HG03571 (cell line): Measurements from ENCODE around the gene TNNI3K.
A peak's percentile ranks its signal among the peaks of the same experiment; 100 is the strongest.

Experiments used
- ATAC-seq: cut with Tn5 transposase; IDR thresholded peaks from one replicate; pipeline ENCODE4 v1.9.1; 2021; ENCODE audit not compliant: unreplicated experiment

TNNI3K gene

DNA sequence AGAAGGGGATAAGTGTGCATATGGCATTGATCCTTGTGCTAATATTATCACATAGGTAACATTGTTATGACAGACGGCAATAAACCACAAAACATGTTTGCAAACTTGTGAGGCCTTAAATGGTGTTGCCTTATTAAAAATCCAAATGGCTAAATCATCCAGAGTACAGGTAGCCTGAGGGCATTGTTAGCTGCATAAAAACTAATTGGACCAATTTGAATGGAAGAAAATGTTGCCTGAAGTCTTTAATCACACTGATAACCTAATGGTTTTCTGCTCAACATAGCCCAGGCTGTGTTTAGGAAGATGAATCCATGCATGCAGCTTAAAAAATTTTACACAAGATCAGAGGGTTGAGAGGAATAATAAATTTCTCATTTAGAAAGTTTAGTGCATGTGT, 296.6 kb downstream of the TNNI3K start:
- ATAC-seq = no peak

DNA sequence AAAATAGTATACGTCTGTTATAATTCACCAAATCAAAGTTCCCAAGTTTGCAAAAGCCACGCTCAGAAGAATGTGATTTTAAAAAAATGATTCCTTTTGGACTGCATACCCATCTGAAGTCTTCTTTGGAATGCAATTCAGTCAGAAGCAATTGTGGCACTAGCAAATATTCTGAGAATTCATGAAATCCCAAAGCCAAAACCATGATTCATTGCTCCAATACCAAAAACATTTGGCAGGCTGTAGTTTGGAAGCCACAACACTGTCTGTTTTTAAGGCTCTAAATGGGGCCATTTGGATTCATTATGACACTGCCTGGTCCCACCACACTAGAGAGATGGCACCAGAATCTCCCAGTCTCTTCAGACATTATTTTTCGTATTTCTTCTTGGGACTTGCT, 299.1 kb downstream of the TNNI3K start:
- ATAC-seq = no peak

DNA sequence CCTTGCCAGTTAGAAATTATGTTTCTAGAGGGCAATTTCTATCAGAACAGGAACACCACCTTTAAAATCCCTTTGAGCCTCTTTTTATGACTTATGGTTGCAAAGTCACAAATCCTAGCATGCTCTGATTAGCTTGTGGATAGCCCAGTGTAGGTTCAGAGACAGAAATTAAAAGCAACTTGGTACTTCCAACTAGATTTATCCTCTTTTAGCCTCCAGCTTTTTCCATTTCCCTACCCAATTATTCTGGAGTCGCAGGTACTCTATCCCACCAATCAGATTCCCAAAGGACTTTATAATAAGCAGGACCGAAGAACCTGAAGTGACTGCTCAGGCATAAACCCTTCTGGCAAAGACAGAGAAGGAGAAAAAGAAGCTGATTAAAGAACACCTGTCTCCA, 310.6 kb downstream of the TNNI3K start:
- ATAC-seq = no peak

DNA sequence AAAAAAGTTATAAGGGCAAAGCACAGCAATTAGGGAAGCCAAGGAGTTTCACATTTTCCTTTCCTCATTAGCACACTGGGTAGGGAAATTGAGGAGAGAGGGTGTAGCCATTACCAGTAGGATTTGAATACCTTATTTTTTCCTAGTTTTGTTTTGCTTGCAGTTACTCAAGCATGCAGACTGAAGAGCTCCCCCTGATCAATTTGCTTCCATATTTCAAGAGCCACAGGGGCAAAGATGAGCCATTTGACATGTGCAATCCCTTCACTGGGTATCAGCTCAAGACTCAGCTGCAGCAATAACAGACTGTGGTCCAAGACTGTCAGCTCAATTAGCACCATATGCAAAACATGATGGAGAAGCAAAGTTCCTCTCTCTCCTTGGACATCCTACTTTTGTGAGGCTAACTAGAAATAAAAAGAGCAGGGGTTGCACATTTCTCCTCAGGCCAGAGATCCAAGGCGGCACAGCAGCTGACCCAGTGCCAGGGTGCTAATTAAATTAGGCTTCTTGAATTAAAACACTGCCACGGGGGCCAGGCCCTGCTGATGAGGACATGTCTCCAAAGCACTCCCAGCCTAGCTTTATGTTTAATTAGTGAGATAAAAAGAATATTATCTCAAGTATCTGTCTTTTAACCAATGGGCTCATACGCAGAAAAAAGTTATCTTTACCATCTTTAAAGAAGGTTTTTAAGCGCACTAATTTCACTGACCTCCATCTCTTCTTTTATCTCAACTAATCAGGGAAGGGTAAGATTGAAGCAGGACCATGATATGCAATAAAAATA, 314.0 kb downstream of the TNNI3K start:
- no peak for ATAC-seq

DNA sequence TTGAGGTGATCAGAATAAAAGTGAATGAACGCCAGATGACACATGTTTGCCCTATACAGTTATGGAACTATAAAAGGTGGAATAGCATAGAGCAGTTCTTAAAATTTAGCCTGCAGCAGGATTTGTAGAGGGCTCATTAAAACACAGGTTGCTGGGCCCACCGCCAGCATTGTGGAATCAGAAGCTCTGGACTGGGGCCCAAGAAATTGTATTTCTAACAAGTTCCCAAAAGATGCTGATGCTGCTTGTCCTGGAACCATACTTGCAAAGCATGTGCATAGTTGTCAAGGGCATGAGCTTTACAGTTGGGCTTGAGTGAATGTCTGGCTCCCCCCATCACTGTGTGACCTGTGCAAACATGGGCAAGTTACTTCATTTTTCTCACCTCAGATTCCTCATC, 314.7 kb downstream of the TNNI3K start:
- no peak for ATAC-seq

DNA sequence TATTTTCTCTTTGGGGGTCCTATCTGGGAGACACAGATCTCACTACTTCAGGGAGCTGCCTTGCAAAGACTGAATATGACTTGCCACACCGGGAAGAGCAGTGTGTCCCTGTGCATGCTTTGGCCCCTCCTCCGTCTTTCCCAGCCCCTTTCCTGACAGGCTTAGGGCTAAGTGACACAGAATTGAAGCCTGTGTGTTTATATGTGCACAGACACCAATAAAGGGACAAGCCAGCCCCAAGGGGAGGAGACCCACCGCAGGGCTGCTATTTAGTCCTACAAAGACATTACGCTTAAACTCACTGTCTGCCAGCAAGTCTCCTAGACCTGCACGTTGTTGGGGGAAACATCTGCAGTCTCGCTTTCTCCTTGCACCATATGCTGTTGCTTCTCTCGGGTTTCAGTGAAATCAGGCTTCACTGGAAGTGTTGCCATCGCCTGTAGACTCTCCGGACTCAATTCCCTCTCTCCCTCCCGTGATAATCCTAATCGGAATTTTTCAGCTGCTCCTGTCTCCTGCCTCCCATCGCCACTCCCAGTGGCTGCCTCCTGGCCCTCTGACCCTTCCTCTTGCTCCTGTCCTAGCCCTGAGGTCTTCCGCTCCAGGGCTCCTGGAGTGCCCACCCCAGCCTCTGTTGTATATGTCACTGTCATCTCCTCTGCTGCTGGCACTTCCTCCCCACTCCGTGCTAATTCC, 335.8 kb downstream of the TNNI3K start:
- ATAC-seq = no peak

DNA sequence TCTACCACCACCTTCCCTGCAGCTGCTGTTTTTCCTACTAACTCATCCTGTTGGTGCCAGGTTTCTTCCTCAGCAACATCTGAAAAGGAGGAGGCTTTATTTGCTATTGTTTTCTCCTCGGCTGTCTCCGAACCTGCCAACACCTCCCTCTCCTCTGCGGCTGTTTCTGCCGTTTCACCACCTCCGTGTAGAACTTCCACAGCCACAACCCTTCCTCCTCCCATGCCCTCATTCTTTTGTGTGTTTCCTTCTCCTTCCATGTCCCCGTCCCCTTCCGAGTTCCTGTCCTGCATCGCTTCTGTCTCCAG, 336.3 kb downstream of the TNNI3K start:
- no peak for ATAC-seq

DNA sequence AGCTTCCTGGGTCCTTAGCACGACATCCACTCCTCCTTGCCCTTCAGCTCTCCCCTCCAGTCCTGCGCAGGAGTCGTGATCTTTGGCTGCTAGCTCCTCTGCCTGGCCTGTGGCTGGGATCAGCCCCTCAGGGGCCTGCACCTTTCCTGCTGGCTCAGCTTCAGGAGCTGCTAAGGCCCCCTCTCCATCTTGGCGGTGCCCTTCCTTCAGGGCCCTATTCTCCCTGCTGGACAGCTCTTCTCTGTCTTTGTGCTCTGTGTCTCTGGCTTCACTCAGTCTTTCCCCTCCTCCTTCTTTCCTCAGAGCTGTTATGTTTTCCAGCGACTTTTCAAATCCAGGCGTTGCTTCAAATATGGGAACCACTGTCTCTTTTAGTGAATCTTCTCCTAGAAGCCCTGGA, 336.7 kb downstream of the TNNI3K start:
- ATAC-seq = no peak

DNA sequence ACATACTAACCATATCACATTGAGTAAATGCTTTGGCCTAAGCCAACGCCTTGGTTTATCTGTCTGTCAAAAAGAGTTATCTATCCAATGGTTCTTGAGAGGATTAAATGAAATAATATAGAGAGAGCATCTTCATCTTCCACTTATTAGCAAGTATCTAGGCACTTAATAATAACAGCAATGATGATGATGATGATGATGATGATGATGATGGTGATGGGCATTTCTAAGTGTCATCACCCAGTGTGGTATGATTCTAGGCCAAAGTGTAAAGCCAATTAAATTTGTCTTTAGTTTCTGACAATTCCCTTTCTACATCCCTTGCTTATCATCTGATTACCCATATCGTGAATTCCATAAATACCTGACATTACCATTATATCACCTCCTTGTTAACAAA, 342.9 kb downstream of the TNNI3K start:
- ATAC-seq = no peak

DNA sequence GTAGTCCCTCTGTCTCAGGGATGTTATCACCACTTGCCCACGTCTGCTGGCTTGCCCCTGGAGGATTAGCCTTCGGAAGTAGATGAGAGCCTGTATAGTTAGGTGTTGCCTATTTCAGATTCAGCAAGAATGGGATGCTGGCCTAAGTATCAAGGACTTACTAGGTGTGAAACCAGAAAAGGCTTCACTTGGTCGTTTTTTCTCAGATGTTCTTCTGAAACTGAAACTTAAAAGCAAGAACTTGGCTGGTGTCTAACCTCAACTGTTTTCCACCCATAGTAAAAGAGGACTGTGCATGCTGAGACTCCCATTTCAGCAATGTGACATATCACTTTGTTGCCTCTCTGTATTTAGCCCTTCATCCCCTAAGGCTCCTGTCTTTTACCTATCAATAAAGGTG, 344.2 kb downstream of the TNNI3K start:
- peak; percentile 100 for ATAC-seq

DNA sequence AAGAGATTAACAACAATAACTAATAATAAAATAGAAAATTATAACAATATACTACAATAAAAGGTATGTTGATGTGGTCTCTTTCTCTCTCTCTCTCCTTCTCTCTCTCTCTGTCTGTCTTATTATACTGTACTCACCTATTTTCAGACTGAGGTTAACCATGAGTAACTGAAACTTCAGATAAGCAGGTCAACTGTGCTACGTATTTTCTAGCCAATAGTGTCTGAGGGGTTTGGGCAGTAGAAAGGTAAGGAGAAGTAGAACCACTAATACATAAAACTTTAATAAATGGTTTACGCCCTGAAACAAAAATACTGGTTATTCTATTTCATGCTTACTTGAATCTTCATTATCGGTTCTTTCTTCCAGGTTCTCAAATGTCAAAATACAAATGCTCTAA, 348.2 kb downstream of the TNNI3K start:
- no peak for ATAC-seq

DNA sequence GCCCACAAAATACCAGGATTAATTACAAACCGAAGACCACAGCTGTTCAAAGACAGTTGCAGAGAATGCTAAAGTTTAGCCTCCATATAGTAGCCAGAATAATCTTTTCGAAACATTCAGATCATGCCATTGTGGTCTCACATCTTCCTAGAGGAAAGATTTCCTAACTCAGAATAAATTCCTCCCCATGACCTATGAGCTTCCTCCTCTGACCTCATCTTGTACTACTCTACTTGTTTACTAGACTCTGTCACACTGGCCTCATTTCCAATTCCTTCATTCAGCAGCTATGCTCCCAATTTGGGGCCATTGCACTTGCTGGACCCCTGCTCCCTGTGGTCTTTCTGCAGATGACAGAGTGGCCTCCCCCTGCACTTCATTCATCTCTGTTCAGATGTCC, 349.0 kb downstream of the TNNI3K start:
- no peak for ATAC-seq

DNA sequence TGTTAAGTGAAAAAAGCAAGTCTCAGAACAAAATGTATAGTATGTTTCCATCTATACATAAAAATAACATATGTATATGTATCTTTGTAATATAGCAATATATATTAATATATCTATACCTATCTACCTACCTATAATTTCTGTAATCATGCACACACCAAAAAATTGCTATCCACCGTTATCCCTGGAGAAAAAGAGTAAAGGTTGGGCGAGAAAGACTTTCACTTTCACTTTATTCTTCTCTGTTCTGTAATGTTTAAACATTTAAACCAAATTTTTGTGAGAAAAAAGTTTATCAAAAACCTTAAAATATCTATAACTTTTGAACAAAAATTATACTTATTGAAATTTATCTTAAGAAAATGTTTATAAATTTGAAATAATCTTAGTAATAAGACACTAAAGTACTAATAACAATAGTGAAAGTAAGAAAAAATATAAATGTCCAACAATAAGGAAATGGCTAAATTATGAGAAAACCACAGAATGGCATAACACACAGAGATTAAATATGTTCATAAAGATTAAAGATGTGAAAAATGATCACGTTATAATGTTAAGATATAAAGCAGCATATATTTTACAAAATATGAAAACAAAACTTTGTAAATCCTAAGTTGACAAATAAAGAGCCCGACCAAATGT, 351.2 kb downstream of the TNNI3K start:
- no peak for ATAC-seq

DNA sequence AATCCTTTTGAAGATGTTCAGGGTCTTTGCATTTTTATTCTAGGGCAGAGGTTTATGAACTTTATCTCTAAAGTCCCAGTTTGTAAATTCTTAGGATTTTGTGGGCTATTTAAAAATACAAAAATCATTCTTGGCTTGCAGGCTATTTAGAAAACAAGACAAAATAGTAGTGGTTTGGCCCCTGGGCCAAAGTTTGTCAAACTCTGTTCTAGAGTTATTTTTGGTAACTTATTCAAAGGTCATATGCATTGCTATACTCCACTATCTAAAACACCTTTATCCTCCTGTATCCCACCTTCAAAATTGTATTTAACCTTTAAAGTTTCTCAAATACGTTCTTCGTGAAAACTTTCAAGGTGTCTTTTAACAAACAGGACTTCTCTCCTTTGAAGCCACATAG, 352.7 kb downstream of the TNNI3K start:
- no peak for ATAC-seq

DNA sequence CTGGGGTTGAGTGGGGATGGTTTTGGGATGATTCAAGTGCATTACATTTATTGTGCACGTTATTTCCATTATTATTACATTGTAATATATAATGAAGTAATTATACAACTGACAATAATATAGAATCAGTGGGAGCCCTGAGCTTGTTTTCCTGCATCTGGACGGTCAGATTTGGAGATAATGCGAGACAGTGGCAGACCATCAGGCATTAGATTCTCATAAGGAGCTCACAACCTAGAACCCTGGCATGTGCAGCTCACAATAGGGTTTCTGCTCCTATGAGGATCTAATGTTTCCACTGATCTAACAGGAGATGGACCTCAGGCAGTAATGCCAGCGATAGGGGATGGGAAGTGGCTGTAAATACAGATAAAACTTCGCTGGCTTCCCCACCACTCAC, 355.1 kb downstream of the TNNI3K start:
- no peak for ATAC-seq

DNA sequence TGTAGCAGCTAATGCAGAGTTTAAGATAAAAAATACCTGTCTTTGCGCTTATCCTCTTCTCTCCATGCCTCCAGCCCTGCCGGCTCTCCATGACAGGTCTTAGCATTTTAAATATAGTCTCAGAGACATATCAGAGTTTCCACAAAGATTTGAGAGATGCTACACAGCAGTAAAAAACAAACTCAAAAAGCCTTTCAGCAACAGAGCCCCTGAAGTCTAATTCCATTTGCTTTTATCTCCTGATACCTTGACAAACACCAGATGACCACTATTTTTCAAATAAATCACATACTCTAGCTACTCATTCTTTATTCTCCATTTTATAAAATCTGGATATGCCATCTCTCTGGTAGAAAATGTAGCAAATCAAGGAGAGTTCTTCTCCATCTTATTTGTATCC, 356.8 kb downstream of the TNNI3K start:
- ATAC-seq = no peak

DNA sequence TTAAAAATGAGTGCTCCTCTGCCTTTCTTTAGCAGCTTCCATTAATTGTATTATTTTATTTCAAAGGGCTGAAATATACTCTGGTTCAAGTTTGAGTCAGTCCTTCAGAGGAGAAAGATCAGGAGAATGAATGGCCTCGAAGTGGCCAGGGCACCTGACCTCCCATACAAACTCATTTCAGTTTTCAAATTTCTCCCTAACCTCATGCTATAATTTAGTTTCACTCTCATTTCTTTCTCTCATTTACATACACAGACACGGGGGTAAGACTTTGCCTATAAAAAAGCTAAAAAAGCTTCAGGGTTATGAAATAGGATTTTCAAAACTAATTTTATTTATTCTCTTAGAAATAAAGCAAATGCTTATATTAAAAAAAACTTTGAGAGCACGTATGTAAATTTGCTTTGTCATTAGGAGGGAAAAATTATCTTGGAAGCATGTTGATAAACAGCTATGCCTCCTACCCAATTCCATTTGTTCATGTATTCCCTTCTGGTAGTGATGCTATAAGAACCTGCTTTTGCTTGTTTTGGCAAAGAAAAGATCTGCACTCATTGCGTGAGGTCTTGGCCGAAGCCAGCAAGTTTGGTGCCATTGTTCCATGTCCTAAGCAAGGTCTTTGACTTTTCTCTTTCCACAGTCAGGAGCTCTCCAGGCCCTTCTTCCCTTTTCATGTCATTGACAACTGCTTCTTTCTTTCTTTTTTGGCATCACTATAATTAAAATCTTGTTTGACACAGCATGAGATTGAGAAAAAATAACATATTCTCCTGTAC, 357.6 kb downstream of the TNNI3K start:
- no peak for ATAC-seq
